Suprapubic skin (tissue), 4 donors: ENCODE data around the gene ATP11B.

ENCODE experiments used
- POLR2A ChIP-seq, 2 donors: fragments of 450-650 bp; IDR thresholded peaks; one replicate each; pipeline ENCODE4 v1.6.1; 2017; ENCODE audit warnings: antibody characterized with exemption in 2 of 2, mild to moderate bottlenecking in 2 of 2, moderate library complexity in 2 of 2
- POLR2AphosphoS5 ChIP-seq, 3 donors: sonication (generic); formaldehyde crosslinking; IDR thresholded peaks; one replicate each; pipeline ENCODE4 v1.6.1; 2017; ENCODE audit warnings: antibody characterized with exemption in 3 of 3
- TF ChIP-seq, protein P1 (sequence below), 2 donors: fragments of 200-600 bp in 1 of 2; fragments of 450-650 bp in 1 of 2; sonication (generic) in 1 of 2; IDR thresholded peaks; one replicate each; pipeline ENCODE4 v1.5.1; 2016 to 2019; ENCODE audit warnings: antibody characterized with exemption in 2 of 2, mild to moderate bottlenecking in 1 of 2, moderate library complexity in 1 of 2

DNA sequence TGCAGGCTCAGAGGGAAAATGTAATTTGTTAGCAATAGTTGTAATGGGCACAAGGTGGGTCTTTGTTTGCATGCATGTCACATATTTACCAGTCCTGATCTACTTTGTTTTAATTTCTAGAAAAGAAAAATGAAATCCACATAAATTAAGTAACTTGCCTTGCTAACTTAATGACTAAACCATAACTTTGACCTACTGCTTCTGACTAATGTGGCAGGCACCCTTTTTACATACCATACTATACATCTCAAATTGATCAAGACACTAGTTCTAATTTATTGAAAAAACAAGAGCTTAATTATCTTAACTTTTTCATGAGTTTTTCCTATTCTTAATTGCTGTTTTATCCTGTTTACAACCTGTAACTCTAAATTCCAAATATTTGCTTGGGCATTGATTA is 93.2 kb downstream of the ATP11B start:
- no peak for TF ChIP-seq POLR2A (IDR thresholded peaks at IDR 0.05)
- TF ChIP-seq, protein P1, sequence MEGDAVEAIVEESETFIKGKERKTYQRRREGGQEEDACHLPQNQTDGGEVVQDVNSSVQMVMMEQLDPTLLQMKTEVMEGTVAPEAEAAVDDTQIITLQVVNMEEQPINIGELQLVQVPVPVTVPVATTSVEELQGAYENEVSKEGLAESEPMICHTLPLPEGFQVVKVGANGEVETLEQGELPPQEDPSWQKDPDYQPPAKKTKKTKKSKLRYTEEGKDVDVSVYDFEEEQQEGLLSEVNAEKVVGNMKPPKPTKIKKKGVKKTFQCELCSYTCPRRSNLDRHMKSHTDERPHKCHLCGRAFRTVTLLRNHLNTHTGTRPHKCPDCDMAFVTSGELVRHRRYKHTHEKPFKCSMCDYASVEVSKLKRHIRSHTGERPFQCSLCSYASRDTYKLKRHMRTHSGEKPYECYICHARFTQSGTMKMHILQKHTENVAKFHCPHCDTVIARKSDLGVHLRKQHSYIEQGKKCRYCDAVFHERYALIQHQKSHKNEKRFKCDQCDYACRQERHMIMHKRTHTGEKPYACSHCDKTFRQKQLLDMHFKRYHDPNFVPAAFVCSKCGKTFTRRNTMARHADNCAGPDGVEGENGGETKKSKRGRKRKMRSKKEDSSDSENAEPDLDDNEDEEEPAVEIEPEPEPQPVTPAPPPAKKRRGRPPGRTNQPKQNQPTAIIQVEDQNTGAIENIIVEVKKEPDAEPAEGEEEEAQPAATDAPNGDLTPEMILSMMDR (IDR thresholded peaks at IDR 0.05) = no peak
- no peak for TF ChIP-seq POLR2AphosphoS5 (IDR thresholded peaks at IDR 0.05)
